ENCODE results near the gene SLC16A4. TPM values are rescaled to one million over a fixed set of nuclear protein-coding genes. Genes with fewer than 3 reads are reported as not detected.
"Not testable (repeated sequence)": the region's sequence is repeated elsewhere in the genome, so short reads cannot be mapped to it uniquely, and the experiment has no call there.

The SLC16A4 gene
- total RNA-seq: under 1 TPM; 0.14 to 0.23 TPM

DNA sequence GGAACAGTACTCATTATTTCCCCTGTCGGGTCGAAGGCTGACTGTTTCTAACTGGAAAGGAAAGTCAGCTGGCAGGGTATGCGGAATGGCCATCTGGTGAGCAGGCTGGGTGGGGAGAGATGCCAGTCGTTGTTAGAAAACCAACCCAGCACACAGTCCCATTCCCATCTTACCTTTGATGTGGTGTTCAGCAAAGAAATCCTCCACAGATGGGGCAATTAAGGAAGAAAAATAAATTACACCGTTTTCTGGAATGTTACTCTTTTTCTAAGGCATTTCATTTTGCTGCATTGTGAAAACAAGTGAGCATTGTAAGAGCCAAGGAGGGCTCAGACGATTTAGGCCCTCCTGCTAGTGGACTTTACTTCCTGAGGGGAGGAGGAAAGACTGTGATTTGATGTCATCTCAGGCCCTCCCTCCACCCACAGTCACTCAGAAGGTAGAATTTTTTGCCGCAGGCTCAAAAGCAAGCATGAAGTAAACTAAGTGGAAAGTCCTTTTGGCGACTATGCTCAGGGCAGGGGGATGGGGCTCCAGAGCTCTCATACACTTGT lies at the start of gene SLC16A4:
Gene SLC16A4 (minus strand): TSS at position 335 of the 554 bp plus-strand sequence. CDS start 1,703 bp downstream, outside the sequence.
- Mint-ChIP-seq H3K27ac (no peak within 1 kb of the TSS), H3K27me3 (no peaks in the 10 kb centered on the region), H3K9me3 (ENCODE audit: low read depth) (no peaks in the 10 kb centered on the region), H3K4me3 (no peak within 1 kb of the TSS), H3K4me1 (peaks cover 14% of the 10 kb centered on the region), H3K36me3 (peaks cover 18% of the 10 kb centered on the region)
- no peak for ATAC-seq
- CTCF ChIA-PET: no interaction called here
- no peak for DNase-seq

- H3K27me3 Mint-ChIP-seq; H3K4me3 Mint-ChIP-seq; ATAC-seq; H3K27ac Mint-ChIP-seq; H3K36me3 Mint-ChIP-seq; H3K9me3 Mint-ChIP-seq (ENCODE audit: low read depth); DNase-seq; H3K4me1 Mint-ChIP-seq: not testable (repeated sequence)
- CTCF ChIA-PET: interaction anchor here (0.9 kb wide), 1 partner anchor 21 kb away, joined by 4 read pairs; no protein-coding TSS in a partner anchor
Observed at GRCh38 chr1:110439873-110440272, 49.0 kb upstream of the SLC16A4 start.

GRCh38 chr1:110438893-110439292 lies 48.1 kb upstream of the SLC16A4 start:
- CTCF ChIA-PET: interaction anchor here (1.3 to 2.3 kb wide), 2 partner anchors 16 to 21 kb away, joined by 3 to 6 read pairs; no protein-coding TSS in a partner anchor
- H3K4me3 Mint-ChIP-seq: no peak overlapping the region
- H3K36me3 Mint-ChIP-seq: no peaks in the 10 kb centered on the region
- DNase-seq (no peak), ATAC-seq (no peak)
- no peaks in the 10 kb centered on the region for H3K4me1 Mint-ChIP-seq
- H3K27me3 Mint-ChIP-seq: peaks cover 6% of the 10 kb centered on the region
- no peaks in the 10 kb centered on the region for H3K9me3 Mint-ChIP-seq (ENCODE audit: low read depth)
- H3K27ac Mint-ChIP-seq: no peak overlapping the region

GRCh38 chr1:110437645-110438299 lies 46.9 kb upstream of the SLC16A4 start:
- not testable (repeated sequence) for H3K27ac Mint-ChIP-seq; H3K4me3 Mint-ChIP-seq; H3K4me1 Mint-ChIP-seq; H3K27me3 Mint-ChIP-seq; DNase-seq; ATAC-seq; H3K36me3 Mint-ChIP-seq; H3K9me3 Mint-ChIP-seq (ENCODE audit: low read depth)
- CTCF ChIA-PET: interaction anchor here (1.3 to 2.4 kb wide), 4 partner anchors 17 to 58 kb away, joined by 3 to 8 read pairs (median 5); no protein-coding TSS in a partner anchor

- Mint-ChIP-seq H3K27me3 (peaks cover 3% of the 10 kb centered on the region), H3K36me3 (no peaks in the 10 kb centered on the region), H3K4me1 (no peaks in the 10 kb centered on the region), H3K27ac (no peak overlapping the region), H3K4me3 (no peak overlapping the region), H3K9me3 (ENCODE audit: low read depth) (no peaks in the 10 kb centered on the region)
- no peak for ATAC-seq
- CTCF ChIA-PET: interaction anchor here (1.3 to 3.6 kb wide), 4 partner anchors 23 to 59 kb away, joined by 4 to 11 read pairs (median 7); no protein-coding TSS in a partner anchor
- no peak for DNase-seq
Observed at GRCh38 chr1:110436635-110437034, 45.8 kb upstream of the SLC16A4 start.

DNA sequence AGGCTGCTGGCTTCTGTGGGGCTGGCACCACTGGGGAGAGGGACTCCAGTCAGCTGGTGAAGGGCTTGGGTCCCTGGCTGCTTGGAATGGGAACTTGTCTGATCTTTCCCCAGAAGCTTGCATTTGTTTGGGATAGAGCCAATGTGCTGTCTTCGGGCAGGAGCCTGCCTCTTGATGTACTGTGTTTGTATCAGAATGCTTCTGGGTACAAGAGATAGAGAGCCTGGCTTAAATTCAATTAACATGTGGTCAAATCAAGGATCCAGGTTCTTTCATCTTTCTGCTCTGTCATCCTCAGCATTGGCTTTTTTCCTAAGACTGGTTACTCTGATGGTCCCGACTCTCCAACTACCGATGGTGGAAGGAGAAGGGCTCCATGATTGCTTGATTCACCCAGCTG lies 44.1 kb upstream of the SLC16A4 start:
- DNase-seq (no peak), ATAC-seq (no peak)
- Mint-ChIP-seq H3K9me3 (ENCODE audit: low read depth) (no peaks in the 10 kb centered on the region), H3K4me1 (no peaks in the 10 kb centered on the region), H3K27me3 (peaks cover 9% of the 10 kb centered on the region), H3K4me3 (no peak overlapping the region), H3K27ac (no peak overlapping the region), H3K36me3 (no peaks in the 10 kb centered on the region)
- CTCF ChIA-PET: interaction anchor here (3.6 kb wide), 1 partner anchor 25 kb away, joined by 11 read pairs; no protein-coding TSS in a partner anchor

GRCh38 chr1:110433803-110434202 lies 43.0 kb upstream of the SLC16A4 start:
- no peak overlapping the region for H3K27ac Mint-ChIP-seq
- H3K27me3 Mint-ChIP-seq: peaks cover 9% of the 10 kb centered on the region
- H3K9me3 Mint-ChIP-seq (ENCODE audit: low read depth): no peaks in the 10 kb centered on the region
- H3K4me1 Mint-ChIP-seq: no peaks in the 10 kb centered on the region
- no peaks in the 10 kb centered on the region for H3K36me3 Mint-ChIP-seq
- DNase-seq: no peak
- CTCF ChIA-PET: interaction anchor here (3.6 kb wide), 1 partner anchor 26 kb away, joined by 11 read pairs; no protein-coding TSS in a partner anchor
- no peak for ATAC-seq
- H3K4me3 Mint-ChIP-seq: no peak overlapping the region

DNA sequence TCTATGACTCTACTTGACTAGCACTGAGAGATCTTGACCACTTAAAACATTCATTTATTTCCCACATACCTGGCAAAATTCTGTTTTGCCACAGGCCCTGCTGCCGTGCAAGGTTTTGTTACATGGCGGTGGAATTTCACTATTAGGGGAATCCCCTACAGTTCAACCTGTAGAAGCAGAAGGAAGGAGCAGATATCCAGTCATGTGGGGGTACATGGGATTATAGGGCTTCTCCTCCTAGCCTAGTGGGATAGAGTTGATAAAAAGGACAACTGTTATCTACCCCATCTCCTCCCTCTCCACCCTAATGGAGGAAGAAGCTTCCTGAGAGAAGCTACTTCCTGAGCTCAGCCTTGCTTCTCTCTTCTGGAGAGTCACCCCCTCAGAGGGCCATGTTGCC lies 42.4 kb upstream of the SLC16A4 start:
- H3K4me3 Mint-ChIP-seq: no peak overlapping the region
- CTCF ChIA-PET: interaction anchor here (3.6 kb wide), 1 partner anchor 27 kb away, joined by 11 read pairs; no protein-coding TSS in a partner anchor
- no peaks in the 10 kb centered on the region for H3K36me3 Mint-ChIP-seq
- H3K27me3 Mint-ChIP-seq: peaks cover 9% of the 10 kb centered on the region
- H3K9me3 Mint-ChIP-seq (ENCODE audit: low read depth): no peaks in the 10 kb centered on the region
- DNase-seq: no peak
- no peak overlapping the region for H3K27ac Mint-ChIP-seq
- ATAC-seq: no peak
- H3K4me1 Mint-ChIP-seq: no peaks in the 10 kb centered on the region

GRCh38 chr1:110430901-110431300 lies 40.1 kb upstream of the SLC16A4 start:
- H3K4me1 Mint-ChIP-seq: no peaks in the 10 kb centered on the region
- H3K36me3 Mint-ChIP-seq: no peaks in the 10 kb centered on the region
- H3K9me3 Mint-ChIP-seq (ENCODE audit: low read depth): no peaks in the 10 kb centered on the region
- no peak overlapping the region for H3K27ac Mint-ChIP-seq
- DNase-seq (no peak), ATAC-seq (no peak)
- H3K4me3 Mint-ChIP-seq: no peak overlapping the region
- CTCF ChIA-PET: interaction anchor here (0.8 to 2.0 kb wide), 3 partner anchors 30 to 65 kb away, joined by 3 to 7 read pairs (median 4); no protein-coding TSS in a partner anchor
- H3K27me3 Mint-ChIP-seq: peaks cover 7% of the 10 kb centered on the region

- H3K36me3 Mint-ChIP-seq: no peaks in the 10 kb centered on the region
- no peak for DNase-seq
- no peak overlapping the region for H3K27ac Mint-ChIP-seq
- no peaks in the 10 kb centered on the region for H3K9me3 Mint-ChIP-seq (ENCODE audit: low read depth)
- H3K4me3 Mint-ChIP-seq: no peak overlapping the region
- CTCF ChIA-PET: interaction anchor here (0.8 to 2.0 kb wide), 3 partner anchors 30 to 66 kb away, joined by 3 to 7 read pairs (median 4); no protein-coding TSS in a partner anchor
- H3K4me1 Mint-ChIP-seq: no peaks in the 10 kb centered on the region
- ATAC-seq: no peak
- H3K27me3 Mint-ChIP-seq: peaks cover 8% of the 10 kb centered on the region
Observed at GRCh38 chr1:110430366-110430765, 39.5 kb upstream of the SLC16A4 start.

DNA sequence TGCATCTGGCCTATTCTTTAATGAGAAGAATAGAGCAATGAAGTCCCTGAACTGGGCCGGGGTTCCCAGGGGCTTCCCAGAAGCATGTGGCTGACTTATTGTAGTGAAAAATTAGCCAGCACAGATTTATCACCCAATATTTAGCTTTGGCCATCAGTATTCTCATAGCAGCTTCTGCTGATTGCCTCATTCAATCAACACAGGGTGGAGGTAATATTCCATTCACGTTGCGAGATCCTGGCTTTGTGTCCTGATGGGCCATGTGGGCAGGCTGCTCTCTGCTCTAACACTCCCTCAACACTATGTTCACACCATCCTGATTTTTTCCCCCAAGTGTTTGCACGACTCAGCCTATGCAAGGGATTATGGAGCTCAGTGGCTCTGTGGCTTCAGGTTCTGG lies 38.1 kb upstream of the SLC16A4 start:
- no peak for ATAC-seq
- no peaks in the 10 kb centered on the region for H3K36me3 Mint-ChIP-seq
- no peak for DNase-seq
- H3K4me3 Mint-ChIP-seq: no peak overlapping the region
- H3K9me3 Mint-ChIP-seq (ENCODE audit: low read depth): no peaks in the 10 kb centered on the region
- no peak overlapping the region for H3K27ac Mint-ChIP-seq
- H3K27me3 Mint-ChIP-seq: peaks cover 13% of the 10 kb centered on the region
- CTCF ChIA-PET: interaction anchor here (1.0 to 2.0 kb wide), 2 partner anchors 31 to 232 kb away, joined by 5 to 7 read pairs; no protein-coding TSS in a partner anchor
- H3K4me1 Mint-ChIP-seq: peaks cover 1% of the 10 kb centered on the region

DNA sequence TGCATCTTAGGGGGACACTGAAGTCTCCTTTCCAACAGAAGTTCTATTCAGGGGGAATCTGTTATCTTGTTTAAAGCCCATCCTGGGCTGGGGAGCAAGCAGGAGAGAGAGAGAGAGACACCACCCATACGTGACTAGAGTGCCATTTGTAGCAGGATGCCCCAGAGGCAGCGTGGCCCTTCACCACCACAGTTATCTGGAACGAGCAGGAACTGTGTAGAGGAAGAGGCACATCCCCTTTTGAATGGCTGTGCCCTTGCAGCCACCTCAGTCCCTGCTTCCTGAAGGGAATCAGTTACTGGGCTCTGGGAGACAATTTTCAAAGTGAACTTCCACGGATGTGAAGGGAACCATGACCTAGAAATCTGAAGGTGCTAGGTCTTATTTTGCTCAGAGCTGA lies 36.0 kb upstream of the SLC16A4 start:
- Mint-ChIP-seq H3K4me3 (no peak overlapping the region), H3K27ac (no peak overlapping the region), H3K27me3 (peaks cover 18% of the 10 kb centered on the region), H3K9me3 (ENCODE audit: low read depth) (no peaks in the 10 kb centered on the region), H3K4me1 (peaks cover 8% of the 10 kb centered on the region), H3K36me3 (no peaks in the 10 kb centered on the region)
- DNase-seq: no peak
- CTCF ChIA-PET: interaction anchor here (1.0 kb wide), 1 partner anchor 14 kb away, joined by 4 read pairs; no protein-coding TSS in a partner anchor
- no peak for ATAC-seq

GRCh38 chr1:110425612-110426152 lies 34.9 kb upstream of the SLC16A4 start:
- DNase-seq: no peak
- no peak overlapping the region for H3K4me3 Mint-ChIP-seq
- H3K27ac Mint-ChIP-seq: no peak overlapping the region
- H3K36me3 Mint-ChIP-seq: no peaks in the 10 kb centered on the region
- peaks cover 14% of the 10 kb centered on the region for H3K4me1 Mint-ChIP-seq
- H3K9me3 Mint-ChIP-seq (ENCODE audit: low read depth): no peaks in the 10 kb centered on the region
- CTCF ChIA-PET: interaction anchor here (1.0 to 3.8 kb wide), 3 partner anchors 13 to 70 kb away, joined by 3 to 14 read pairs (median 4); no protein-coding TSS in a partner anchor
- H3K27me3 Mint-ChIP-seq: peaks cover 12% of the 10 kb centered on the region
- no peak for ATAC-seq
